ENCODE data around the gene APC2.
"Not testable (repeated sequence)": the region's sequence is repeated elsewhere in the genome, so short reads cannot be mapped to it uniquely, and the experiment has no call there.

The APC2 gene

GRCh38 chr19:1518471-1518870, 68.5 kb downstream of the APC2 start:
- Histone ChIP-seq H3K36me3 (ENCODE audit: insufficient read depth, low read length) (no peaks in the 10 kb centered on the region), H3K27ac (ENCODE audit: low read depth, low read length) (no peak overlapping the region), H3K27me3 (ENCODE audit: insufficient read depth, low read length) (peaks cover 36% of the 10 kb centered on the region), H3K9ac (ENCODE audit: low read depth, low read length) (no peak overlapping the region), H3K4me3 (ENCODE audit: low read length) (no peak overlapping the region), H3K9me3 (ENCODE audit: insufficient read depth, low read depth, low read length) (no peaks in the 10 kb centered on the region), H3K4me1 (ENCODE audit: insufficient read depth, low read length) (no peaks in the 10 kb centered on the region)
- 86% methylated on average over 4 of the region's 4 CpGs for WGBS

DNA sequence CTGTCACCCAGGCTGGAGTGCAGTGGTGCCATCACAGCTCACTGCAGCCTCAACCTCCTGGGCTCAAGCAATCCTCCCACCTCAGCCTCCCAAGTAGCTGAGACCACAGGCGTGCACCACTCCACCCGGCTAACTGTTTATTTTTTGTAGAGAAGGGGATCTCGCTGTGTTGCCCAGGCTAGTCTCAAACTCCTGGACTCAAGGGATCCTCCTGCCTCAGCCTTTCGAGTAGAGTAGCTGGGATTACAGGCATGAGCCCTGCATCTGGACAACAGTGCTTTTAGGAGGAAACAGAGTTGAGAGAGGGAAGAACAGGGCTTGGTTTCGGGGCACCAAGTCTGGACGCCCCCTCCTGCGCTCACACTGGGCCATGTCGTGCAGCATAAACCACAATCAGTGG, 69.9 kb downstream of the APC2 start:
- not testable (repeated sequence) for H3K4me1 ChIP-seq (ENCODE audit: insufficient read depth, low read length); H3K27ac ChIP-seq (ENCODE audit: low read depth, low read length); H3K9ac ChIP-seq (ENCODE audit: low read depth, low read length); H3K36me3 ChIP-seq (ENCODE audit: insufficient read depth, low read length); H3K4me3 ChIP-seq (ENCODE audit: low read length); H3K9me3 ChIP-seq (ENCODE audit: insufficient read depth, low read depth, low read length)
- peaks cover 38% of the 10 kb centered on the region for H3K27me3 ChIP-seq (ENCODE audit: insufficient read depth, low read length)
- WGBS, result 90% methylated on average over 8 of the region's 8 CpGs

GRCh38 chr19:1520203-1520780, 70.4 kb downstream of the APC2 start:
- 84% methylated on average over 17 of the region's 17 CpGs for WGBS
- Histone ChIP-seq H3K27me3 (ENCODE audit: insufficient read depth, low read length) (peaks cover 38% of the 10 kb centered on the region), H3K9me3 (ENCODE audit: insufficient read depth, low read depth, low read length) (no peaks in the 10 kb centered on the region), H3K27ac (ENCODE audit: low read depth, low read length) (no peak overlapping the region), H3K9ac (ENCODE audit: low read depth, low read length) (no peak overlapping the region), H3K4me1 (ENCODE audit: insufficient read depth, low read length) (no peaks in the 10 kb centered on the region), H3K4me3 (ENCODE audit: low read length) (no peak overlapping the region), H3K36me3 (ENCODE audit: insufficient read depth, low read length) (no peaks in the 10 kb centered on the region)

GRCh38 chr19:1521636-1522035, 71.7 kb downstream of the APC2 start:
- Histone ChIP-seq H3K4me1 (ENCODE audit: insufficient read depth, low read length) (no peaks in the 10 kb centered on the region), H3K9ac (ENCODE audit: low read depth, low read length) (no peak overlapping the region), H3K36me3 (ENCODE audit: insufficient read depth, low read length) (no peaks in the 10 kb centered on the region), H3K4me3 (ENCODE audit: low read length) (no peak overlapping the region), H3K9me3 (ENCODE audit: insufficient read depth, low read depth, low read length) (no peaks in the 10 kb centered on the region), H3K27me3 (ENCODE audit: insufficient read depth, low read length) (peaks cover 43% of the 10 kb centered on the region), H3K27ac (ENCODE audit: low read depth, low read length) (no peak overlapping the region)
- 79% methylated on average over 14 of the region's 14 CpGs for WGBS

- WGBS, result 83% methylated on average over 9 of the region's 10 CpGs
These were observed 72.1 kb downstream of the APC2 start for GRCh38 chr19:1522061-1522460.

GRCh38 chr19:1522838-1523237, 72.9 kb downstream of the APC2 start:
- H3K36me3 ChIP-seq (ENCODE audit: insufficient read depth, low read length), result no peaks in the 10 kb centered on the region
- no peaks in the 10 kb centered on the region for H3K4me1 ChIP-seq (ENCODE audit: insufficient read depth, low read length)
- H3K9ac ChIP-seq (ENCODE audit: low read depth, low read length), result no peak overlapping the region
- peaks cover 43% of the 10 kb centered on the region for H3K27me3 ChIP-seq (ENCODE audit: insufficient read depth, low read length)
- WGBS, result 81% methylated on average over 18 of the region's 18 CpGs
- H3K9me3 ChIP-seq (ENCODE audit: insufficient read depth, low read depth, low read length), result no peaks in the 10 kb centered on the region
- H3K4me3 ChIP-seq (ENCODE audit: low read length), result no peak overlapping the region
- H3K27ac ChIP-seq (ENCODE audit: low read depth, low read length), result no peak overlapping the region

More at GRCh38 chr19:1522061-1522460, 72.1 kb downstream of the APC2 start:
- Histone ChIP-seq H3K36me3 (ENCODE audit: insufficient read depth, low read length) (no peaks in the 10 kb centered on the region), H3K4me3 (ENCODE audit: low read length) (no peak overlapping the region), H3K9me3 (ENCODE audit: insufficient read depth, low read depth, low read length) (no peaks in the 10 kb centered on the region), H3K9ac (ENCODE audit: low read depth, low read length) (no peak overlapping the region), H3K4me1 (ENCODE audit: insufficient read depth, low read length) (no peaks in the 10 kb centered on the region), H3K27ac (ENCODE audit: low read depth, low read length) (no peak overlapping the region), H3K27me3 (ENCODE audit: insufficient read depth, low read length) (peaks cover 43% of the 10 kb centered on the region)
